NCI-H524 (cell line): ENCODE data around the gene TRAPPC8.
A peak's percentile ranks its signal among the peaks of the same experiment; 100 is the strongest.
"Not testable (repeated sequence)": the region's sequence is repeated elsewhere in the genome, so short reads cannot be mapped to it uniquely, and the experiment has no call there.

Source experiments
- DNase-seq, 2 experiments: peaks; one replicate each; lab custom pipeline; 2025; lab: John Stamatoyannopoulos, UW

Gene TRAPPC8

GRCh38 chr18:31942999-31943877 lies at the start of gene TRAPPC8:
Gene TRAPPC8, minus strand, starts transcription at chr18:31943128. Its CDS starts 364 bp downstream, at chr18:31942764.
- DNase-seq, result peak; percentile 94 to 98

GRCh38 chr18:31990823-31991222 lies 47.9 kb upstream of the TRAPPC8 start:
- DNase-seq, result no peak

- DNase-seq, result no peak
Observed at GRCh38 chr18:31983976-31984375, 41.0 kb upstream of the TRAPPC8 start.

GRCh38 chr18:31983020-31983419 lies 40.1 kb upstream of the TRAPPC8 start:
- no peak for DNase-seq

- no peak for DNase-seq
Observed at GRCh38 chr18:31980863-31981262, 37.9 kb upstream of the TRAPPC8 start.

- DNase-seq, result no peak
Observed at GRCh38 chr18:31979714-31980113, 36.8 kb upstream of the TRAPPC8 start.

- no peak for DNase-seq
Observed at GRCh38 chr18:31978616-31979015, 35.7 kb upstream of the TRAPPC8 start.

- DNase-seq, result peak; percentile 26 to 64
Observed at GRCh38 chr18:31977270-31977872, 34.4 kb upstream of the TRAPPC8 start.

- DNase-seq, result no peak
Observed at GRCh38 chr18:31976242-31976641, 33.3 kb upstream of the TRAPPC8 start.

- no peak for DNase-seq
Observed at GRCh38 chr18:31973929-31974546, 31.1 kb upstream of the TRAPPC8 start.

- DNase-seq, result no peak
Observed at GRCh38 chr18:31970617-31971016, 27.7 kb upstream of the TRAPPC8 start.

GRCh38 chr18:31965316-31965970 lies 22.5 kb upstream of the TRAPPC8 start:
- DNase-seq, result no peak

- no peak for DNase-seq
Observed at GRCh38 chr18:31957728-31958127, 14.8 kb upstream of the TRAPPC8 start.

- no peak for DNase-seq
Observed at GRCh38 chr18:31954349-31954748, 11.4 kb upstream of the TRAPPC8 start.

GRCh38 chr18:31953699-31954098 lies 10.8 kb upstream of the TRAPPC8 start:
- DNase-seq, result peak in 1 of 2 experiments; percentile 36

GRCh38 chr18:31952223-31952622 lies 9.3 kb upstream of the TRAPPC8 start:
- DNase-seq, result no peak

GRCh38 chr18:31950583-31950982 lies 7.7 kb upstream of the TRAPPC8 start:
- no peak for DNase-seq

GRCh38 chr18:31948349-31948748 lies 5.4 kb upstream of the TRAPPC8 start:
- DNase-seq, result not testable (repeated sequence)

GRCh38 chr18:31946305-31947046 lies 3.5 kb upstream of the TRAPPC8 start:
- no peak for DNase-seq

- DNase-seq, result peak in 1 of 2 experiments; percentile 8
Observed at GRCh38 chr18:31943878-31944816, 1.2 kb upstream of the TRAPPC8 start.
